HG02798 (cell line): ENCODE measurements around the gene CCM2.

Source experiments
- ATAC-seq: cut with Tn5 transposase; IDR thresholded peaks from one replicate; pipeline ENCODE4 v1.9.1; 2021; ENCODE audit warnings: mild to moderate bottlenecking; ENCODE audit not compliant: unreplicated experiment, poor library complexity

The CCM2 gene

GRCh38 chr7:44967571-44968446, 32.2 kb upstream of the CCM2 start:
- no peak for ATAC-seq

- ATAC-seq, result no peak
Observed at GRCh38 chr7:44969049-44969700, 30.8 kb upstream of the CCM2 start.

- ATAC-seq, result no peak
Observed at GRCh38 chr7:44969701-44970522, 30.1 kb upstream of the CCM2 start.

GRCh38 chr7:44970523-44971051, 29.4 kb upstream of the CCM2 start:
- no peak for ATAC-seq

GRCh38 chr7:44971188-44971901, 28.7 kb upstream of the CCM2 start:
- ATAC-seq, result no peak

- no peak for ATAC-seq
Observed at GRCh38 chr7:44971902-44972441, 28.0 kb upstream of the CCM2 start.

GRCh38 chr7:44972562-44972961, 27.4 kb upstream of the CCM2 start:
- ATAC-seq, result no peak

GRCh38 chr7:44973610-44974401, 26.2 kb upstream of the CCM2 start:
- no peak for ATAC-seq

- no peak for ATAC-seq
Observed at GRCh38 chr7:44974549-44974948, 25.5 kb upstream of the CCM2 start.

GRCh38 chr7:44975331-44976039, 24.5 kb upstream of the CCM2 start:
- ATAC-seq, result no peak

GRCh38 chr7:44976040-44976745, 23.8 kb upstream of the CCM2 start:
- ATAC-seq, result no peak

- no peak for ATAC-seq
Observed at GRCh38 chr7:44976746-44977196, 23.2 kb upstream of the CCM2 start.

- ATAC-seq, result no peak
Observed at GRCh38 chr7:44977304-44977958, 22.6 kb upstream of the CCM2 start.

- no peak for ATAC-seq
Observed at GRCh38 chr7:44977959-44978335, 22.1 kb upstream of the CCM2 start.

- peak; percentile 62 for ATAC-seq
Observed at GRCh38 chr7:44978511-44979366, 21.3 kb upstream of the CCM2 start, which contains the start of gene MYO1G. Gene MYO1G, minus strand, starts transcription at chr7:44979015. Its CDS starts 54 bp downstream, at chr7:44978961.
